Neural progenitor cell (in vitro differentiated cells): ENCODE measurements around the gene SERPINB6.

Experiments
- EZH2phosphoT487 ChIP-seq: fragments of 200-600 bp; sonication (generic); IDR thresholded peaks from 2 replicates; pipeline ENCODE4 v1.6.1; 2017; ENCODE audit warnings: antibody characterized with exemption
- TF ChIP-seq, protein P1 (sequence below): fragments of 200-600 bp; sonication (generic); IDR thresholded peaks from 2 replicates; pipeline ENCODE4 v1.5.1; 2017; ENCODE audit warnings: antibody characterized with exemption, mild to moderate bottlenecking

DNA sequence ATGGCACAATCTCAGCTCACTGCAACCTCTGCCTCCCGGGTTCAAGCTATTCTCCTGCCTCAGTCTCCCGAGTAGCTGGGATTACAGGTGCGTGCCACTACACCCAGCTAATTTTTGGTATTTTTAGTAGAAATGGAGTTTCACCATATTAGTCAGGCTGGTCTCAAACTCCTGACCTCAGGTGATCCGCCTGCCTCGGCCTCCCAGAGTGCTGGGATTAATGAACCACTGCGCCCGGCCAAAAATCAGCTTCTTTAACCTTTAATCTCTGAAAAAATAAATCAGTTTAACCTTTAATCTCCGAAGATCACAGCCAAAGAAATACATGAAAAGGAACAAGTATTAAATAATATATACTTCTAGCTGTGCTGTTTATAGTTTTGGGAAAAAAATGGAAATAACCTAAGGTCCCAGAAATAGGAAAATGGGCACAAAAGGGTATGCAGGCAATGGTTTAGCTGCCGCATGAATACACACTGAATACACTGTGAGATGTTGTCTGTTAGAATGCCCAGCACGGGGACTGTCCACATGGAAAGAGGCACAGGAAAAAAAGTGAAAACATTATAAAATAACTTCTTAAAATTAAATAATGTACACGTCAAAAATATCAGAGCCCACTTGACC is 29.9 kb upstream of the SERPINB6 start:
- TF ChIP-seq, protein P1, sequence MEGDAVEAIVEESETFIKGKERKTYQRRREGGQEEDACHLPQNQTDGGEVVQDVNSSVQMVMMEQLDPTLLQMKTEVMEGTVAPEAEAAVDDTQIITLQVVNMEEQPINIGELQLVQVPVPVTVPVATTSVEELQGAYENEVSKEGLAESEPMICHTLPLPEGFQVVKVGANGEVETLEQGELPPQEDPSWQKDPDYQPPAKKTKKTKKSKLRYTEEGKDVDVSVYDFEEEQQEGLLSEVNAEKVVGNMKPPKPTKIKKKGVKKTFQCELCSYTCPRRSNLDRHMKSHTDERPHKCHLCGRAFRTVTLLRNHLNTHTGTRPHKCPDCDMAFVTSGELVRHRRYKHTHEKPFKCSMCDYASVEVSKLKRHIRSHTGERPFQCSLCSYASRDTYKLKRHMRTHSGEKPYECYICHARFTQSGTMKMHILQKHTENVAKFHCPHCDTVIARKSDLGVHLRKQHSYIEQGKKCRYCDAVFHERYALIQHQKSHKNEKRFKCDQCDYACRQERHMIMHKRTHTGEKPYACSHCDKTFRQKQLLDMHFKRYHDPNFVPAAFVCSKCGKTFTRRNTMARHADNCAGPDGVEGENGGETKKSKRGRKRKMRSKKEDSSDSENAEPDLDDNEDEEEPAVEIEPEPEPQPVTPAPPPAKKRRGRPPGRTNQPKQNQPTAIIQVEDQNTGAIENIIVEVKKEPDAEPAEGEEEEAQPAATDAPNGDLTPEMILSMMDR = no peak
- no peak for TF ChIP-seq EZH2phosphoT487
